Neural crest cell (in vitro differentiated cells): ENCODE results near the gene PPP1R7. TPM values are rescaled to one million over a fixed set of nuclear protein-coding genes. Genes with fewer than 3 reads are reported as not detected.

Experiments
- DNase-seq: peaks from one replicate; pipeline ENCODE4 v3.0.0; 2021; ENCODE audit warnings: low read depth, mixed read lengths, low spot score
- H3K27ac Mint-ChIP-seq: one replicate; pipeline ENCODE4 v1.8.0; 2021; ENCODE audit warnings: mild to moderate bottlenecking, mixed read lengths; ENCODE audit not compliant: unreplicated experiment
- H3K27me3 Mint-ChIP-seq: 2 replicates; pipeline ENCODE4 v1.8.0; 2021; ENCODE audit warnings: low read depth, mild to moderate bottlenecking, mixed read lengths
- H3K36me3 Mint-ChIP-seq: 2 replicates; pipeline ENCODE4 v1.8.0; 2021; ENCODE audit warnings: low read depth, mild to moderate bottlenecking, mixed read lengths
- H3K4me1 Mint-ChIP-seq: 2 replicates; pipeline ENCODE4 v1.8.0; 2021; ENCODE audit warnings: mixed read lengths
- H3K4me3 Mint-ChIP-seq: one replicate; pipeline ENCODE4 v1.8.0; 2021; ENCODE audit warnings: mild to moderate bottlenecking, mixed read lengths
- H3K9me3 Mint-ChIP-seq: 2 replicates; pipeline ENCODE4 v1.8.0; 2021; ENCODE audit warnings: mixed read lengths
- total RNA-seq: library from RNA; stranded (reverse); gene quantifications from 2 replicates; pipeline ENCODE4 v1.2.1, GENCODE V29; 2021
- TF ChIP-seq, protein P1 (sequence below): fragments of 200-600 bp; sonication (generic); conservative IDR thresholded peaks from 2 replicates; pipeline ENCODE4 v1.5.0; 2021; ENCODE audit warnings: antibody characterized with exemption, mild to moderate bottlenecking

Gene PPP1R7
- total RNA-seq, 1 donor from 2014 or later: 53.2 TPM

DNA sequence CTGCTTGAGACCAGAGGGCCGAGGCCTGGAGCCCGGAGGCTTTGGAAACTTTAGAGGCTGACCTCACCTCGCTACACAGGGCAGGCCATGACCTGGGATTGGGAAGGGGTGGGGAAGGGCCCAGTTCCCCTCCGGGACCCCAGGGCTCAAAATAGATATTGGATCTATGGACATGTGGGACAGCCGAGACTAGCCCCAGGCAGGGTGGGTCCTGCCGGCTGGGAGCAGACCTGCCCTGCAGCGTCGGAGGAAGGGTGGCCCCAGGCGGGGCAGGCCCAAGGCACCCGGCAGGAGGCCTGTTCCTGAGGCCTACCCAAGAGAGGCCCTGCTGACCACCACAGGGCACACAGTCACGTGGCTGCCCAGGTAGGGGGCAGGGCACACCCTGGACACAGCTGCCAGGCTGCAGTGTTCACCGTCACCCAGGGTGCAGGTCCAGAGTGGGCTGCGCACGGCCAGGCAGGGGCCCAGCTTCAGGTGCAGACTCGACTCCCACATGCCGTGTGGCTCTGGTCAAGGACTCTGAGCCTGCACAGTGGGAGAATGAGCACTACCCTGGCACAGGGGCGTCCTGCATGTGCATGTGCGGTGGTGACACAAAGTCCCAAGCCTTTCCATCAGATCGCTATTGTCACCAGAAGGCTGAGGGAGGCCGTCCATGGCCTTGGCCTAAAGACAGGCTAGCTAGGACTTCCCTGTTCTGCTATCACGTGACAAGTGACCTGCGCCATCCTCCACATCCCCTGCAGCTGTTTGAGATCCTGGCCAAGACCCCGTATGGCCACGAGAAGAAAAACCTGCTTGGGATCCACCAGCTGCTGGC is 51.4 kb downstream of the PPP1R7 start:
- no peaks in the 10 kb centered on the region for H3K36me3 Mint-ChIP-seq
- H3K9me3 Mint-ChIP-seq: no peaks in the 10 kb centered on the region
- DNase-seq: no peak
- TF ChIP-seq, protein P1, sequence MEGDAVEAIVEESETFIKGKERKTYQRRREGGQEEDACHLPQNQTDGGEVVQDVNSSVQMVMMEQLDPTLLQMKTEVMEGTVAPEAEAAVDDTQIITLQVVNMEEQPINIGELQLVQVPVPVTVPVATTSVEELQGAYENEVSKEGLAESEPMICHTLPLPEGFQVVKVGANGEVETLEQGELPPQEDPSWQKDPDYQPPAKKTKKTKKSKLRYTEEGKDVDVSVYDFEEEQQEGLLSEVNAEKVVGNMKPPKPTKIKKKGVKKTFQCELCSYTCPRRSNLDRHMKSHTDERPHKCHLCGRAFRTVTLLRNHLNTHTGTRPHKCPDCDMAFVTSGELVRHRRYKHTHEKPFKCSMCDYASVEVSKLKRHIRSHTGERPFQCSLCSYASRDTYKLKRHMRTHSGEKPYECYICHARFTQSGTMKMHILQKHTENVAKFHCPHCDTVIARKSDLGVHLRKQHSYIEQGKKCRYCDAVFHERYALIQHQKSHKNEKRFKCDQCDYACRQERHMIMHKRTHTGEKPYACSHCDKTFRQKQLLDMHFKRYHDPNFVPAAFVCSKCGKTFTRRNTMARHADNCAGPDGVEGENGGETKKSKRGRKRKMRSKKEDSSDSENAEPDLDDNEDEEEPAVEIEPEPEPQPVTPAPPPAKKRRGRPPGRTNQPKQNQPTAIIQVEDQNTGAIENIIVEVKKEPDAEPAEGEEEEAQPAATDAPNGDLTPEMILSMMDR: no peak
- no peaks in the 10 kb centered on the region for H3K4me1 Mint-ChIP-seq
- H3K27ac Mint-ChIP-seq: no peak overlapping the region
- H3K27me3 Mint-ChIP-seq: no peaks in the 10 kb centered on the region
- no peak overlapping the region for H3K4me3 Mint-ChIP-seq

DNA sequence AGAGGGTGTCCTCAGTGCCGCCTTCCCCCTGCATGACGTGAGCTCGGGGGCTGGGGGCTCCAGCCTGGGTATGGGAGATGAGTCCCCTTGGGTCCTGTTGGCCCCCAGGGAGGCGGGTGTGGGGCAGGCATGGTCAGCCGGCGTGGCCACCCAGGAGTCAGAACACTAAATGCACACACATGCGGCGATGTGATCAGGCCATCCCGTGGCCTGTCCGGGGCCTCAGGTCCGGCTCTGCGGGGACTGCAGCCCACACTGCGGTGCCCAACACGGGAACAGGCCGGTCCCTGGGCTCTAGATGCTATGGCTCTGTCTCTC is 52.0 kb downstream of the PPP1R7 start:
- Mint-ChIP-seq H3K4me1 (no peaks in the 10 kb centered on the region), H3K9me3 (no peaks in the 10 kb centered on the region), H3K27me3 (no peaks in the 10 kb centered on the region), H3K36me3 (no peaks in the 10 kb centered on the region), H3K27ac (no peak overlapping the region), H3K4me3 (no peak overlapping the region)
- DNase-seq: no peak
- TF ChIP-seq, protein P1: no peak

DNA sequence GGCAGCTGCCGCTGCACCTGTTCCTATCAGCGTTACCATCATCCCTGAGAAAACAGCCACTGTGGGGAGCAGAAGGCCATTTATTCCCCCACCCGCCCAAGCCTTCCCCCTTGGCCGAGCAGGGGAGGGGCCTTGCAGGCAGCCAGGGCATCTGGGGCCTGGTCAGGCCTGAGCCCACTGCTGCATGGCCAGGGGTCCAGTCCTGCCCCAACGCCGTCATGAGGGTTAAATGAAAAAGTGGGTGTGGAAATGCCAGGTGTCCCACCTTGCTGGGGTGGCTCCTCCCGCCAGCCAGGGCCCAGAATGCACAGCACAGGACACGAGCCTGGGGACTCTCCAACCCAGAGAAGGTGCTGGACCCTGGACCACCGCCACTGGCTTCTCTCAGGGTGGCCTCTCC is 52.4 kb downstream of the PPP1R7 start:
- Mint-ChIP-seq H3K9me3 (no peaks in the 10 kb centered on the region), H3K36me3 (no peaks in the 10 kb centered on the region), H3K27ac (no peak overlapping the region), H3K27me3 (no peaks in the 10 kb centered on the region), H3K4me3 (no peak overlapping the region), H3K4me1 (no peaks in the 10 kb centered on the region)
- TF ChIP-seq, protein P1: no peak
- no peak for DNase-seq

DNA sequence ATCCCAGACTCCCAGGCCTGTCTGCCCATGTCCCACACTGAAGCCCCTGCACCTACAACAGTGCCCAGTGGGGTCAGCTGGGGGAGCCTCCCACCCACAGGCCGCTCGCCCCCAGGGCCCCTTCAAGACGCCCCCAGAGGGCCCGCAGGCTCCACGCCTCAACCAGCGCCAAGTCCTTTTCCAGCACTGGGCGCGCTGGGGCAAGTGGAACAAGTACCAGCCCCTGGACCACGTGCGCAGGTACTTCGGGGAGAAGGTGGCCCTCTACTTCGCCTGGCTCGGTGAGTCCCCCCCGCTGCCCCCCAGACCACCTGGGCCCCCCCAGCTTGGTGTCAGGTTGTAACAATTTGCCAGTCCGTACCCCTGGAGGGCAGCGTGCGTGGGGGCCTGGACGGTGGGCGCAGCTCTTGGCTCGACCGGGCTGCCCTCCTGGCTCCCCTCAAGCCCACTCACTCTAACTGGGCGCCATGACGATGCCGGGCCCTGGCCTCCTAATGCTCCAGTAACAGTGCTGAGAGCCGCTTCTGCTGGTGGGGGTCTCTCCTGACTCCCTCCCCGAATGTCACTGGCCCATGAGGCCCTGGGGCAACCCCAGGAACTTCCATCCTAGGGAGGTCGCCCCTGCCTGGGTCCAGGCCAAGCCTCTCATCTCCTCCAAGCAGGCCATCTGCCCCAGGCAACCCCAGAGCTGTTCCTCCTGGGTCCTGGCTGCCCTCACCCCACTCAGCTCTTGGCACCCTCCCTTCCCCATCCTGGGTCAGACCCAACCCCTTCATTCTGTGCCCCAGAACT is 53.1 kb downstream of the PPP1R7 start:
- H3K9me3 Mint-ChIP-seq: no peaks in the 10 kb centered on the region
- H3K4me3 Mint-ChIP-seq: no peak overlapping the region
- H3K27ac Mint-ChIP-seq: no peak overlapping the region
- TF ChIP-seq, protein P1: no peak
- no peaks in the 10 kb centered on the region for H3K4me1 Mint-ChIP-seq
- no peaks in the 10 kb centered on the region for H3K27me3 Mint-ChIP-seq
- H3K36me3 Mint-ChIP-seq: no peaks in the 10 kb centered on the region
- no peak for DNase-seq

DNA sequence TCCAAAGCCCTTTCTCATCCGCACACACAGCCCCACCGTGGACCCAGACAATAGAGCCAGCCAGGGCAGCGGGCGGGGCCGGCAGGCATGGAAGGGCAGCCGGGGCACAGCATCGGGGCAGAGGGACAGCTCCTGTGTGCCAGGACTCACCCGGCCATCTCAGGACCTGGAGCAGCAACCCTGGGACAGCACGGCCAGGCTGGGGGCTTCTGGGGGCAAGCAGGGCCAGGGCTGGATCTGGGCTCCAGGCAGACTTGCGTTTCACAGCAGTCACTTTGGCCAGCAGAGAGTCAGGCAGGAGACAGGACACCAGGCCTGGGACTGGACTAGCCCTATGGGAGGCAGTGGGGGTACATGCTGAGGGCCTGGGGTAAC is 53.7 kb downstream of the PPP1R7 start:
- TF ChIP-seq, protein P1: no peak
- Mint-ChIP-seq H3K4me3 (no peak overlapping the region), H3K36me3 (no peaks in the 10 kb centered on the region), H3K4me1 (no peaks in the 10 kb centered on the region), H3K27me3 (no peaks in the 10 kb centered on the region), H3K27ac (no peak overlapping the region), H3K9me3 (no peaks in the 10 kb centered on the region)
- DNase-seq: no peak
